ENCODE measurements around the gene EXOC4. TPM values are rescaled to one million over a fixed set of nuclear protein-coding genes. Genes with fewer than 3 reads are reported as not detected.

Gene EXOC4
- total RNA-seq, 4 donors from 2014 or later: 30.7 to 62.4 (median 40.4) TPM

DNA sequence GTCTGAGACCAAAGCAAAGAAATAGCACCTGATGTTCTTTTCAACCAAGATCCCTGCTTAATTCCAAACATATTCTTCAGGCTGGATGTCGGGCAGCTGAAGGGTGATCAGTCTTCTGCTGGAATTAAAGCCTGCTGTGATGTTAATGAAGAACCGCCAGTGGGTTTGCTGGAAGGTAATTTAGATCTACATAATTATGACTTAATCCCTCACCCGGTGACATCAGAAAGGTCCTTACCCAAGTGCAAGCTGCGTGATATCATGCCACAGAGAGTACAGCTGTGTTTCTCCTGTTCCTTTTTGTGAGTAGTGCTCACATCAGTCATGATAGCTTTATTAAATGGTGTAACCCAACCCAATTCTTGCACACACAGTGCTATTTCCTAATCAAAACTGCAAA lies 845.2 kb downstream of the EXOC4 start:
- WGBS, 2 donors: 80 to 83% methylated on average over 4 of the region's 4 CpGs
- no peak for DNase-seq
- Histone ChIP-seq H3K4me3 (no peak overlapping the region), H3K9me3 (peaks cover 0 to under 1% (median 0%) of the 10 kb centered on the region in 3 donors), H3K36me3 (no peaks in the 10 kb centered on the region), H3K4me1 (no peaks in the 10 kb centered on the region), H3K27ac (no peak overlapping the region), H3K27me3 (no peaks in the 10 kb centered on the region)
- TF ChIP-seq, protein P1, sequence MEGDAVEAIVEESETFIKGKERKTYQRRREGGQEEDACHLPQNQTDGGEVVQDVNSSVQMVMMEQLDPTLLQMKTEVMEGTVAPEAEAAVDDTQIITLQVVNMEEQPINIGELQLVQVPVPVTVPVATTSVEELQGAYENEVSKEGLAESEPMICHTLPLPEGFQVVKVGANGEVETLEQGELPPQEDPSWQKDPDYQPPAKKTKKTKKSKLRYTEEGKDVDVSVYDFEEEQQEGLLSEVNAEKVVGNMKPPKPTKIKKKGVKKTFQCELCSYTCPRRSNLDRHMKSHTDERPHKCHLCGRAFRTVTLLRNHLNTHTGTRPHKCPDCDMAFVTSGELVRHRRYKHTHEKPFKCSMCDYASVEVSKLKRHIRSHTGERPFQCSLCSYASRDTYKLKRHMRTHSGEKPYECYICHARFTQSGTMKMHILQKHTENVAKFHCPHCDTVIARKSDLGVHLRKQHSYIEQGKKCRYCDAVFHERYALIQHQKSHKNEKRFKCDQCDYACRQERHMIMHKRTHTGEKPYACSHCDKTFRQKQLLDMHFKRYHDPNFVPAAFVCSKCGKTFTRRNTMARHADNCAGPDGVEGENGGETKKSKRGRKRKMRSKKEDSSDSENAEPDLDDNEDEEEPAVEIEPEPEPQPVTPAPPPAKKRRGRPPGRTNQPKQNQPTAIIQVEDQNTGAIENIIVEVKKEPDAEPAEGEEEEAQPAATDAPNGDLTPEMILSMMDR (IDR thresholded peaks at IDR 0.05): no peak
- no peak for TF ChIP-seq POLR2A (IDR thresholded peaks at IDR 0.05)
- intact Hi-C loops (cut with DNase I): no loop called here

DNA sequence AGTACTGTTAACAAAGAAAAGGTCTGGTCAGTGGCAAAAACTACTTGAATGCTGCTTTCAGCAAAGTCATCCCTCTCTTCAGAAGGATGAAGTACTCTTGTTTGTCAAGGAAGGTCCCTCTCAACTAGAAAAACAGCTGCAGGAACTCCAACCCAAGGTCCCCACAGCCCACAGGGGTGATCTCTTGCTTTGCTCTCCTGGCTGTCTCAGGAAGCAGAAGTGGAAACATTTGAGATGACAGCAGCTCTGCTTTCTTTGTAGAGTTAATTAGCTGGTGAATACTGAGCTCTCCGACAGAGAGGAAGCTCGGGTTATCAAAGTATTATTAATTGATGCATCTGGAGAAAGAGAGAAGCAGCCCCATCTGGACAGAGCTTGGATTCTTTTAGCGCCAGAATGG lies 848.8 kb downstream of the EXOC4 start:
- no peak for DNase-seq

DNA sequence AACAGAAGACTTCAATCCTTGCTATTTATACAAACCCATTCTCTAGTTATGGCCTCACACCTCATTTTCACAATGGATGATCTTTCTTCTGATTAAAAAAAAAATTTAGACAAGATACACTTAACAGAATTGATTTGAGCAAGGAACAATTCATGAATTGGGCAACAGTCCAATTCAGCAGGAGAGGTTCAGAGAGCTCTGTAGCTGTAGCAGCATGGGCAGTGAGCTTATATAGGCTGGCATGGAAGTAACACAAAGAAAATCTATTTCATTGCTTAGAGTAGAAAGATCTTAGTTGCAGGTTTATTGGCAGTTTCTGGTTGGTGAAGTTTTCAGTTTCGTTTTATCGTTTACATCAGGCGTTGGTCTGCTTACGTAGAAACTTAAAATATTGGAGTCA lies 851.3 kb downstream of the EXOC4 start:
- Histone ChIP-seq H3K27me3 (no peaks in the 10 kb centered on the region), H3K4me3 (no peak overlapping the region), H3K9me3 (no peaks in the 10 kb centered on the region), H3K4me1 (no peaks in the 10 kb centered on the region), H3K36me3 (no peaks in the 10 kb centered on the region), H3K27ac (no peak overlapping the region)
- intact Hi-C loops (cut with DNase I): no loop called here
- 95 to 98% methylated on average over 4 of the region's 4 CpGs for WGBS, 2 donors
- TF ChIP-seq POLR2A (IDR thresholded peaks at IDR 0.05): no peak
- TF ChIP-seq, protein P1 (IDR thresholded peaks at IDR 0.05): no peak
- no peak for DNase-seq

More for the DNA sequence above, 848.8 kb downstream of the EXOC4 start:
- Histone ChIP-seq H3K27ac (no peak overlapping the region), H3K9me3 (no peaks in the 10 kb centered on the region), H3K4me1 (no peaks in the 10 kb centered on the region), H3K27me3 (no peaks in the 10 kb centered on the region), H3K36me3 (no peaks in the 10 kb centered on the region), H3K4me3 (no peak overlapping the region)
- intact Hi-C loops (cut with DNase I): no loop called here
- 67% methylated on average over 1 of the region's 3 CpGs; no CpG with 5 or more reads in 1 of the 2 donors for WGBS, 2 donors
- TF ChIP-seq, protein P1 (IDR thresholded peaks at IDR 0.05): no peak

DNA sequence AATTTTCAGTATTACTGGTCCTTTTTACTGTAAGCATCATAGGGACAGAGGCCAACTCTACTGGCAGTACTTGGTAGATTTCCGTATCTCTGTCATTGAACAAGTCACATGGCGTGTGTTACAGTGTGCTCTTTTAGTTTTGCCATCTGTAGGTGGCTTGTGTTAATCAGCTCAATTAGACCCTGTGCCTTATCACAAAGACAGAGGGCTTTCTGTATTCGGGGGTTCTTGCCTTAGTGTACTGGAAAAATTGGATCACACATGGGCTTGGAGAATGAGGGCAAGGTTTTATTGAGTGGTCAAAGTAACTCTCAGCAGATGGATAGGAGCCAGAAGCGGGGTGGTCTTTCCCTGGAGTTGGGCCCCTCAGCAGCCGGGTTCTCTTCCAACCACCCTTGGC lies 853.0 kb downstream of the EXOC4 start:
- 75% methylated on average over 2 of the region's 5 CpGs; no CpG with 5 or more reads in 1 of the 2 donors for WGBS, 2 donors
- Histone ChIP-seq H3K4me1 (no peaks in the 10 kb centered on the region), H3K27ac (no peak overlapping the region), H3K36me3 (no peaks in the 10 kb centered on the region), H3K9me3 (no peaks in the 10 kb centered on the region), H3K4me3 (no peak overlapping the region), H3K27me3 (no peaks in the 10 kb centered on the region)
- TF ChIP-seq POLR2A (IDR thresholded peaks at IDR 0.05): no peak
- TF ChIP-seq, protein P1 (IDR thresholded peaks at IDR 0.05): no peak
- DNase-seq: no peak
- intact Hi-C loops (cut with DNase I): no loop called here

DNA sequence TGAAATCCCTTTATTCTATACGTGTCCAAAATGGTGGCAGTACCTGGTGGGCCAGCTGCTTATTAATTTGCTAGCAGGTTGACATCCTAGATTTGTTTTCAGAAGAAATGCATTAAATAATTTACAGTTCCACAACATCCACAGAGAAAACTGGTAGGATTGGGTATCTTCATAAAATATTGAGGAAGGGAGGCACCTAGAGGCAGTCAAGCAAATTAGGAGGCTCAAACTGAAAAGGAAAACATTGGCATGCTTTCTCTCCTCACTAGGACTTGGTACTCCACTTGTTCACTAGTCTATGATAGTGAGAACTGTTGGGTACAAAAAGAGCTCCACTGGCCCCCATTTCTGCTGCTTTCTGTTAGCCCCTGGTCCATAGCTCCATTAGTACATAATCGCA lies 855.9 kb downstream of the EXOC4 start:
- Histone ChIP-seq H3K27ac (no peak overlapping the region), H3K27me3 (no peaks in the 10 kb centered on the region), H3K9me3 (no peaks in the 10 kb centered on the region), H3K36me3 (no peaks in the 10 kb centered on the region), H3K4me1 (no peaks in the 10 kb centered on the region), H3K4me3 (no peak overlapping the region)
- no peak for TF ChIP-seq POLR2A (IDR thresholded peaks at IDR 0.05)
- TF ChIP-seq, protein P1 (IDR thresholded peaks at IDR 0.05): no peak
- WGBS, 2 donors: 84 to 100% methylated on average over 2 of the region's 2 CpGs
- DNase-seq: no peak
- intact Hi-C loops (cut with DNase I): no loop called here
